Pancreas (tissue), 10 donors: ENCODE results near the gene RNF7. TPM values are rescaled to one million over a fixed set of nuclear protein-coding genes. Genes with fewer than 3 reads are reported as not detected.
A peak's percentile ranks its signal among the peaks of the same experiment; 100 is the strongest.

Experiments
- ATAC-seq, 4 donors: fragments of 200-7000 bp; cut with Tn5 transposase; one replicate each; pipeline versions ENCODE4 v1.8.0 to v1.9.1; 2020; ENCODE audit warnings: mild to moderate bottlenecking in 4 of 4, moderate library complexity in 4 of 4
- DNase-seq, 6 donors: peaks; one replicate each; pipeline ENCODE4 v3.0.0-alpha.2; 2020
- FAIRE-seq: peaks from 2 replicates; lab custom pipeline; 2012; peaks lifted over from hg19 to GRCh38; lab: Jason Lieb, UNC
- H3K27ac ChIP-seq, 4 donors: fragments of 200-600 bp; sonication (generic); 1 replicate in 3 of 4; 2 replicates in 1 of 4; pipeline versions ENCODE4 v1.5.0 to v1.8.0; 2020
- H3K27me3 ChIP-seq, 4 donors: fragments of 200-600 bp; one replicate each; pipeline ENCODE4 v1.8.0; 2021
- H3K36me3 ChIP-seq, 3 donors: fragments of 200-600 bp; sonication (generic) in 1 of 3; one replicate each; pipeline versions ENCODE4 v1.5.0 to v1.8.0; 2020 to 2021
- H3K4me1 ChIP-seq, 3 donors: fragments of 200-600 bp; one replicate each; pipeline ENCODE4 v1.8.0; 2021
- H3K4me3 ChIP-seq, 4 donors: fragments of 200-600 bp; sonication (generic) in 2 of 4; one replicate each; pipeline versions ENCODE4 v1.5.0 to v1.8.0; 2020 to 2021
- H3K9me3 ChIP-seq, 4 donors: fragments of 200-600 bp; one replicate each; pipeline ENCODE4 v1.8.0; 2021
- CTCF ChIP-seq, 4 donors: fragments of 200-600 bp; sonication (generic) in 3 of 4; IDR thresholded peaks; one replicate each; pipeline versions ENCODE4 v1.5.0 to v1.8.0; 2021; ENCODE audit warnings: antibody characterized with exemption in 4 of 4
- WGBS, 2 donors: extraction: QIAGEN DNeasy Blood & Tissue Kit; methylation state at CpG; one replicate each; pipeline ENCODE4 v1.1.7; 2013; 5-methylcytosine and 5-hydroxymethylcytosine counted together
- intact Hi-C, 3 donors: fragments of 100-400 bp; cut with DNase I; formaldehyde crosslinking; loops; one replicate each; pipeline versions ENCODE4 v1.11.1 to v1.14.2; 2022
- polyA plus RNA-seq, 2 donors: library from polyadenylated mRNA; stranded (reverse); fragments of 200-250 nt; gene quantifications; one replicate each; pipeline ENCODE4 v1.2.3, GENCODE V29; 2013
- total RNA-seq, 6 donors: library from RNA; stranded (reverse); fragmentation: NEBNext Ultra II Directional in 4 of 6; extraction: Animal tissue kit (Norgen Biotek cat#: 25700) in 4 of 6; gene quantifications; one replicate each; pipeline versions ENCODE4 v1.2.1 to v1.2.4, GENCODE V29; 2021 to 2023
- donor health status: healthy with polysubstance abuse.
- donor health status: DM: no; HTN: no; CAD: no; lungs with moderate emphysema.
- donor health status: DM: no; HTN: no; CAD: no.
- donor health status: control.
- donor health status: control.
- donor health status: Bipolar disorder and iron deficiency.
- donor health status: DM: yes; HTN: yes; CAD: no.
- donor health status: DM: no; HTN: no; CAD: no.
- donor health status: DM: no; HTN: no; CAD: no.
- donor health status: DM: yes; HTN: yes; CAD: no.

Gene RNF7
- total and polyA plus RNA-seq, 8 donors = 31.7 to 103 (median 41.8) TPM

GRCh38 chr3:141729240-141729639, 8.9 kb upstream of the RNF7 start:
- WGBS, 2 donors = 77 to 80% methylated on average over 4 of the region's 4 CpGs
- no peak for ATAC-seq
- TF ChIP-seq CTCF (IDR thresholded peaks at IDR 0.05) = no peak

GRCh38 chr3:141735176-141735575, 2.9 kb upstream of the RNF7 start:
- FAIRE-seq (no peak), DNase-seq (no peak), ATAC-seq (no peak)
- H3K27ac ChIP-seq = no peak overlapping the region
- H3K4me3 ChIP-seq = no peak overlapping the region
- H3K4me1 ChIP-seq = peaks cover 4 to 10% (median 10%) of the 10 kb centered on the region in 3 donors
- H3K27me3 ChIP-seq = no peaks in the 10 kb centered on the region
- H3K9me3 ChIP-seq = no peaks in the 10 kb centered on the region
- no peaks in the 10 kb centered on the region for H3K36me3 ChIP-seq
- TF ChIP-seq CTCF (IDR thresholded peaks at IDR 0.05) = no peak
- intact Hi-C loops = no loop called here

More at GRCh38 chr3:141729240-141729639, 8.9 kb upstream of the RNF7 start:
- Histone ChIP-seq H3K27me3 (no peaks in the 10 kb centered on the region), H3K27ac (no peak overlapping the region), H3K9me3 (no peaks in the 10 kb centered on the region), H3K4me3 (no peak overlapping the region), H3K4me1 (no peaks in the 10 kb centered on the region), H3K36me3 (no peaks in the 10 kb centered on the region)
- intact Hi-C loops = no loop called here
- DNase-seq (no peak), FAIRE-seq (no peak)

- H3K36me3 ChIP-seq = no peaks in the 10 kb centered on the region
- WGBS, 2 donors = 74 to 83% methylated on average over 7 of the region's 7 CpGs
- FAIRE-seq (no peak), ATAC-seq (no peak), DNase-seq (no peak)
- no peak overlapping the region for H3K4me3 ChIP-seq
- no peaks in the 10 kb centered on the region for H3K27me3 ChIP-seq
- no peak for TF ChIP-seq CTCF (IDR thresholded peaks at IDR 0.05)
- intact Hi-C loops = no loop called here
- H3K9me3 ChIP-seq = no peaks in the 10 kb centered on the region
- H3K4me1 ChIP-seq = peaks cover 4 to 18% (median 17%) of the 10 kb centered on the region in 3 donors
- no peak overlapping the region for H3K27ac ChIP-seq
Observed at GRCh38 chr3:141735770-141736465, 2.2 kb upstream of the RNF7 start.

- no peak overlapping the region for H3K4me3 ChIP-seq
- H3K27me3 ChIP-seq = no peaks in the 10 kb centered on the region
- H3K36me3 ChIP-seq = no peaks in the 10 kb centered on the region
- WGBS, 2 donors = 88 to 94% methylated on average over 10 of the region's 10 CpGs
- H3K9me3 ChIP-seq = no peaks in the 10 kb centered on the region
- H3K4me1 ChIP-seq = peaks cover 4 to 24% (median 23%) of the 10 kb centered on the region in 3 donors
- no peak for TF ChIP-seq CTCF (IDR thresholded peaks at IDR 0.05)
- H3K27ac ChIP-seq = peak overlapping the region in 1 of 4 donors; percentile 94
- ATAC-seq (no peak), FAIRE-seq (no peak), DNase-seq (no peak)
- intact Hi-C loops = no loop called here
Observed at GRCh38 chr3:141737093-141737492, 1.0 kb upstream of the RNF7 start.

GRCh38 chr3:141737678-141738021, 448 bp upstream of the RNF7 start:
- ATAC-seq (no peak), FAIRE-seq (no peak), DNase-seq (no peak)
- Histone ChIP-seq H3K36me3 (no peaks in the 10 kb centered on the region), H3K9me3 (no peaks in the 10 kb centered on the region), H3K4me3 (peak overlapping the region in 3 of 4 donors; percentile 2 to 98 (median 93)), H3K4me1 (peaks cover 4 to 26% (median 23%) of the 10 kb centered on the region in 3 donors), H3K27me3 (no peaks in the 10 kb centered on the region), H3K27ac (peak overlapping the region; percentile 84 to 96 (median 90))
- WGBS, 2 donors = 0 to 1% methylated on average over 3 of the region's 3 CpGs
- intact Hi-C loops = no loop called here
- TF ChIP-seq CTCF (IDR thresholded peaks at IDR 0.05) = no peak
